ENCODE data around the gene CCNY.

CCNY gene

DNA sequence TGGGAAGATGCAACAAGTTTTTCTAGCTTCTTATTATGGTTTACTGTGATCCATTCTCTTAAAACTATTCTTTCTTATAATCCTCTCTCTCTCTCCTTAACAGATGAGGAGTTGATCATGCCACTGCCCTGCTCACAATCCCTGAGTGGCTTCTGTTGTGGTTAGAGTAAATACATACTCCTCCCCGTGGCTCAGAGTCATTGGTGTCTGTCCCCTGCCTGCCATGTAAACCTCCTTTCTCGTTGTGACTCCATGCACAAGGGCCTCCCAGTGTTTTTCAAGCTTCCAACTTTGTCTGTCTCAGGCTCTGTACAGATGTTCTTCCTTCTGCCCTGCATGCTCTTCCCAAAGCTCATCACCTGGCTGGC is 20.4 kb downstream of the CCNY start:
- TF ChIP-seq, protein P1, sequence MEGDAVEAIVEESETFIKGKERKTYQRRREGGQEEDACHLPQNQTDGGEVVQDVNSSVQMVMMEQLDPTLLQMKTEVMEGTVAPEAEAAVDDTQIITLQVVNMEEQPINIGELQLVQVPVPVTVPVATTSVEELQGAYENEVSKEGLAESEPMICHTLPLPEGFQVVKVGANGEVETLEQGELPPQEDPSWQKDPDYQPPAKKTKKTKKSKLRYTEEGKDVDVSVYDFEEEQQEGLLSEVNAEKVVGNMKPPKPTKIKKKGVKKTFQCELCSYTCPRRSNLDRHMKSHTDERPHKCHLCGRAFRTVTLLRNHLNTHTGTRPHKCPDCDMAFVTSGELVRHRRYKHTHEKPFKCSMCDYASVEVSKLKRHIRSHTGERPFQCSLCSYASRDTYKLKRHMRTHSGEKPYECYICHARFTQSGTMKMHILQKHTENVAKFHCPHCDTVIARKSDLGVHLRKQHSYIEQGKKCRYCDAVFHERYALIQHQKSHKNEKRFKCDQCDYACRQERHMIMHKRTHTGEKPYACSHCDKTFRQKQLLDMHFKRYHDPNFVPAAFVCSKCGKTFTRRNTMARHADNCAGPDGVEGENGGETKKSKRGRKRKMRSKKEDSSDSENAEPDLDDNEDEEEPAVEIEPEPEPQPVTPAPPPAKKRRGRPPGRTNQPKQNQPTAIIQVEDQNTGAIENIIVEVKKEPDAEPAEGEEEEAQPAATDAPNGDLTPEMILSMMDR (IDR thresholded peaks at IDR 0.05; ENCODE audit: low read depth, low read length, poor library complexity, severe bottlenecking): no peak
- no peak for TF ChIP-seq EZH2phosphoT487 (IDR thresholded peaks at IDR 0.05; ENCODE audit: borderline replicate concordance, low read length)
- Histone ChIP-seq H3K4me2 (ENCODE audit: low read length) (no peak overlapping the region), H3K9me3 (ENCODE audit: control insufficient read depth, insufficient read depth, low read length) (no peaks in the 10 kb centered on the region), H3F3A (ENCODE audit: control insufficient read depth, insufficient read depth) (no peaks in the 10 kb centered on the region), H3K27ac (ENCODE audit: low read depth, low read length) (no peak overlapping the region), H3K79me2 (ENCODE audit: control insufficient read depth, low read length) (peaks cover 84% of the 10 kb centered on the region), H3K4me1 (ENCODE audit: control insufficient read depth, low read length) (peaks cover 22% of the 10 kb centered on the region), H3K4me3 (ENCODE audit: low read length) (no peak overlapping the region), H3K9me2 (replicated peaks; ENCODE audit: control insufficient read depth, low read length) (no peaks in the 10 kb centered on the region), H4K20me1 (ENCODE audit: control insufficient read depth, insufficient read depth, low read depth, low read length) (peaks cover 7% of the 10 kb centered on the region; the same call in 1 of the 2 replicates), H3K36me3 (ENCODE audit: control insufficient read depth, low read length) (no peaks in the 10 kb centered on the region), H3K27me3 (ENCODE audit: control insufficient read depth, low read length) (no peaks in the 10 kb centered on the region)

GRCh38 chr10:35359056-35359455 is 22.7 kb downstream of the CCNY start:
- no peaks in the 10 kb centered on the region for H3K27me3 ChIP-seq (ENCODE audit: control insufficient read depth, low read length)
- no peaks in the 10 kb centered on the region for H3K9me3 ChIP-seq (ENCODE audit: control insufficient read depth, insufficient read depth, low read length)
- H3K79me2 ChIP-seq (ENCODE audit: control insufficient read depth, low read length): peaks cover 78% of the 10 kb centered on the region
- no peaks in the 10 kb centered on the region for H3K36me3 ChIP-seq (ENCODE audit: control insufficient read depth, low read length)
- no peak overlapping the region for H3K4me2 ChIP-seq (ENCODE audit: low read length)
- TF ChIP-seq, protein P1 (IDR thresholded peaks at IDR 0.05; ENCODE audit: low read depth, low read length, poor library complexity, severe bottlenecking): no peak
- no peak for TF ChIP-seq EZH2phosphoT487 (IDR thresholded peaks at IDR 0.05; ENCODE audit: borderline replicate concordance, low read length)
- H3F3A ChIP-seq (ENCODE audit: control insufficient read depth, insufficient read depth): no peaks in the 10 kb centered on the region
- no peaks in the 10 kb centered on the region for H3K9me2 ChIP-seq (replicated peaks; ENCODE audit: control insufficient read depth, low read length)
- no peak overlapping the region for H3K4me3 ChIP-seq (ENCODE audit: low read length)
- peaks cover 7% of the 10 kb centered on the region; the same call in 1 of the 2 replicates for H4K20me1 ChIP-seq (ENCODE audit: control insufficient read depth, insufficient read depth, low read depth, low read length)
- H3K4me1 ChIP-seq (ENCODE audit: control insufficient read depth, low read length): no peaks in the 10 kb centered on the region
- no peak overlapping the region for H3K27ac ChIP-seq (ENCODE audit: low read depth, low read length)

- H3K27ac ChIP-seq (ENCODE audit: low read depth, low read length): no peak overlapping the region
- H3K79me2 ChIP-seq (ENCODE audit: control insufficient read depth, low read length): peaks cover 78% of the 10 kb centered on the region
- H3K4me2 ChIP-seq (ENCODE audit: low read length): no peak overlapping the region
- H3K36me3 ChIP-seq (ENCODE audit: control insufficient read depth, low read length): no peaks in the 10 kb centered on the region
- peaks cover 7% of the 10 kb centered on the region; the same call in 1 of the 2 replicates for H4K20me1 ChIP-seq (ENCODE audit: control insufficient read depth, insufficient read depth, low read depth, low read length)
- H3K27me3 ChIP-seq (ENCODE audit: control insufficient read depth, low read length): no peaks in the 10 kb centered on the region
- H3F3A ChIP-seq (ENCODE audit: control insufficient read depth, insufficient read depth): no peaks in the 10 kb centered on the region
- H3K9me3 ChIP-seq (ENCODE audit: control insufficient read depth, insufficient read depth, low read length): no peaks in the 10 kb centered on the region
- no peak overlapping the region for H3K4me3 ChIP-seq (ENCODE audit: low read length)
- H3K9me2 ChIP-seq (replicated peaks; ENCODE audit: control insufficient read depth, low read length): no peaks in the 10 kb centered on the region
- no peaks in the 10 kb centered on the region for H3K4me1 ChIP-seq (ENCODE audit: control insufficient read depth, low read length)
- no peak for TF ChIP-seq EZH2phosphoT487 (IDR thresholded peaks at IDR 0.05; ENCODE audit: borderline replicate concordance, low read length)
- TF ChIP-seq, protein P1 (IDR thresholded peaks at IDR 0.05; ENCODE audit: low read depth, low read length, poor library complexity, severe bottlenecking): no peak
These were observed 23.6 kb downstream of the CCNY start for GRCh38 chr10:35359873-35360272.

All from DOHH2 (cell line).